DMS53 (cell line): ENCODE data around the gene DTYMK.

Experiments
- DNase-seq: peaks from one replicate; lab custom pipeline; 2025; lab: John Stamatoyannopoulos, UW

The DTYMK gene

DNA sequence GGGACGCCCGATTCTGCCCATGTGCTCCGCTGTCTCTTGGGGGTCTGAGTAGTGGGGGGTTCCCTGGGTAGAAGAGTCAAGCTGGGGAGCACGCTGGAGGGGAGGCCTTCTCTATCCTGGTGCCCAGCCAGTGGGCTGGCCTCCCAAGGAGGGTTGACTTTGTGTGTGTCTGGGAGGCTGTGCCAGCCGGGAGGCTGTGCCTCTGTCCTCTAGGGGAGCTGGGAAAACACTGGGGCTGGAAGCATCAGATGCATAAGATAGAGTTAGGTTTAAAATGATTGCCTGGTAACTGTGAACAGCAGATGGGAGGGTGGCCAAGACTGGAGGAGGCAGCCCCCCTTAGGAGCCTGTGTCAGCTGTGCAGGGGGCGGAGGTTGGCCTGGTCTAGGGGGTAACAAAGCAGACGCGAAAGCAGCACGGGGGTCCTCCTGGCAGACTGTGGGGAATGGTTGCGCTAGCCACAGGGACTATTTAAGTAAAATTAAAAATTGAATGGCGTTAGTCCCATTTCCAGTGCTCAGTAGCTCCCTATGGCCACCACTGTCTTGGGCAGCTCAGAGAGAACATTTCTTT lies 16.5 kb upstream of the DTYMK start:
- peak; percentile 48 for DNase-seq

DNA sequence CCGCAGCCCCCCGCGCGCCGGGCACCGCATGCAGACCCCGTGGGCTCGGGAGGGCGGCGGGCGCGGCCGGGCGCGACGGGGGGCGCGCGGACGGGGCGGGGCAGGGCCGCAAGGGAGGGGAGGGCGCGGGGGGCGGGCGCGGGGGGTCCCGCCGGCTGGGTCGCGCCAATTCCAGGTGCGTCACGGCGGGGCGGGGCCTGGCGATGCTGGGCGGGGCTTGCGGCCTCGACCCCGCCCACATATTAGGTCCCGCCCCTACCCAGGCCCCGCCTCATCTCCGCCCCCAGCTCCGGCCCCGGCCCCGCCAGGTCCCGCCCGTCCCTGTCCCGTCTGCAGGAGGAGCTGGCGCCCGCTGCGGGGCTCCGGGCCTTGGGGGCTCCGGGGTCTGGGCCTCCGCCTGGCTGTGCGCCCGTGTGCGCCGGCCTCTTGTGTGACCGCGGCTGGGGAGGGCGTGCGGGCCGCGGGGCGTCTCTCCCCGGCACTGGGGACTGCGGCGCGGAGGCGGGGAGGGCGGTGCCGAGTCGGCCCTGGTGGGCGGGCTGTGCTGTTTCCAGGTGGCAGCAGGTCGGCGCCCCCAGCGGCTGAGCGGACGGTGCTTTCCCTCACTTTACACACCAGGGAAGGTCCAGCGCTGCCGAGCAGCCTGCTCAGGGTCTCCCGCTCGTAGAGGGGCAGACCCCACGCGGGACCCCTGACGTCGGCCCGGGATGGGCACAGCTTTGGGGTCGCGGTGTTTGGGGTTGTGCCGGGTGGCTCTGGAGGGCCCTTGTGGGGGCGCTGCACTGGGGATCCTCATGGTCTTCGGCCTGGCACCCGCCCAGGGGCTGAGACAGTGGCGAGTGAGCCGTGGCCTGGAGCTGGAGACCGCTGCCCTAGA lies 15.8 kb upstream of the DTYMK start:
- peak; percentile 89 for DNase-seq

DNA sequence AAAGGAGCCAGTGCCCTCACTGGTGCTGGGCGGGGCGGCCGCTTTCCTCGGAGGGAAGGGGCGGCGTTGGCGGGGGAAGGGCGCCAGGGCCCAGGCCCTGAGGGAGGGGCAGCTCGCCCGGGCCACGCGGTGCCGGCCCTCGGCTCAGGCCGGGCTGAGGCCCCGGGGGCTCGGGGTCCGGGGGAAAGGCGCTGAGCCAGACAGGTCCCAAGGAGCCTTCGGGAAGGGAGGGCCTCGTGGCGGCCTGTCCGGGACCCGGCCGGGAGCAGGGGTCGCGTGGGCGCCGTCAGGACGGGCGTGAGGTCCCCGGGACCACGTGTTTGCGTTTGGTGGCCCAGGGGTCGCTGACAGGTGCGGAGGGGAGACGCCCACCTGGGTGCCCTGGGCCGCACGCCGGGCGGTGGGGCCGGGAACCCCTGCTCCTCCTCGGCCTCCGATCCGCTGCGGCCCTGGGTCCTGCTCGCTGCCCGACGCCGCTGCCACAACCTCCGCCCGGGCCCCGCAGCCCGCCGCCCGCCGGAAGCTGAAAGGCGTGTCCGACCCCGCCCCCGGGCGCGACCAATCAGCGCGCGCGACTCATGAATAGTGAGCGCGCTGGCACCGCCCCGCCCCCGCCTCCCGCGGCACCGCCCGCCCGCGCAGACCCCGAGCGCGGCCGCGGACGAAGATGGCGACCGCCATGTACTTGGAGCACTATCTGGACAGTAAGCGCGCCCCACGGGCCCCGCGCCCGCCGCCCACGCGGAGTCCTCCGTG lies 15.0 kb upstream of the DTYMK start, which contains the start of gene ING5:
Gene ING5, plus strand, starts transcription at position 641 of the 756 bp plus-strand sequence. Its CDS starts 27 bp downstream, at position 668.
- DNase-seq: peak; percentile 95

DNA sequence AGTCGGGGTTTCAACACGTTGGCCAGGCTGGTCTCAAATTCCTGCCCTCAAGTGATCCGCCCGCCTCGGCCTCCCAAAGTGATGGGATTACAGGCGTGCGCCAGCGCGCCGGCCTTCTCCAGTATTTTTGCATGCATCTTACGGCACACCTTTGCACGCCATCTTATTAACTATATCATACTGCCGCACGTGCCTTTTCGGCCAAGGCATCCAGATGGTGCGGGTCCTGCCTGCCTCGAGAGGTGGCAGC lies 14.5 kb upstream of the DTYMK start:
- peak; percentile 96 for DNase-seq

DNA sequence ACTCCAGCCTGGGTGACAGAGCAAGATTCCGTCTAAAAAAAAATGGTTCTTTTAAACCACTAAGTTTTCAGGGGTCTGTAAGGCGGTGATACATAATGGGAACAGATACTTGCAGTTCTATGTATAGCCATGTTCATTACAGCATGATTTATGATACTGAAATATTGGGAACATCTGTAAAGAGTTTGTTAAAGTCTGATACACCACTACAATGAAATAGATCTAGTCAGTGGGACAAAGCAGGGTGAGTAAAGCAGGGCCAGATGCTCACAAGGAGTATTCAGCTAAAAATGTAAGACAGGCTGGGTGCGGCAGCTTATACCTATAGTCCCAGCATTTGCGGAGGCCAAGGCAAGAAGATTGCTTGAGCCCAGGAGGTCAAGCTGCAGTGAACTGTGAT lies 9.0 kb upstream of the DTYMK start:
- DNase-seq: no peak

DNA sequence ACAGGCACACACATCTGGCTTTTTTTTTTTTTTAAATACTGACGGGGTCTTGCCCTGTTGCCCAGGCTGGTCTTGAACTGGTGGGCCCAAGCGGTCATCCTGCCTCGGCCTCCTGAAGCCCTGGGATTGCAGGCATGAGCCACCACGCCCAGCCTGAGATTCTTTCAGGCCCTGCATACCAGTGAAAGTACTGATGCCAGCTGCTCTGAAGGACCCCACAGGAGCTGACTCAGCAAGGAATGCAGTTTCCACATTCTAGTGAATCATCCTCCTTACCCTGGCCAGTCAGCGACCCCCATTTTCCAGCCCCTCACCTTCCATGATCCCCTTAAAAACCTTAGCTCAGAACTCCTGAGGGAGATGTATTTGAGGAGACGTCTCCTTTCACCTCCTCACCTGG lies 5.8 kb upstream of the DTYMK start:
- DNase-seq: no peak

DNA sequence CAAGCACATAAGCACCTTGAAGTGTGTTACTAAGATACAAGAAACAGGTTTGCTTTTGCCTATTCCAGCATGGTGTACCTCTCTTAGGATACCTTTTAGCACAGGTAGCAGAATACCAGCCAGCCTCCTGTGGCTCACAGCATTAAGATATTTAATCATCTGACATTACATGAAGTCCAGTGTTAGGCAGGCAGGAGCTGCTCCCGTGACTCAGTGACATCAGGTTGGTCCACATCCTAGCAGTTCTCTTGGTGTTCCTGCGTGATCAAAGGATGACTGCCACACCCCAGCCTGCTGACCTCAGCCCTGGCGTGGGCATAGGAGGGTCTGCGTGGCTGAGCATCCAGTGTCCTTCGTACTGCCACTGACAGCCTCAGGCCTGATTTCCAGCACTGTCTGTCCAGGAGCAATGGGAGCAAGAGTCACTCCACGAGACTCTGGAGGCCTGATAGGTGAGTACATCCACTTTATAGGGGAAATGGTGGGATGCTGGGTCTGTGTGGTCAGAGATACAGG lies 3.6 kb upstream of the DTYMK start:
- no peak for DNase-seq

DNA sequence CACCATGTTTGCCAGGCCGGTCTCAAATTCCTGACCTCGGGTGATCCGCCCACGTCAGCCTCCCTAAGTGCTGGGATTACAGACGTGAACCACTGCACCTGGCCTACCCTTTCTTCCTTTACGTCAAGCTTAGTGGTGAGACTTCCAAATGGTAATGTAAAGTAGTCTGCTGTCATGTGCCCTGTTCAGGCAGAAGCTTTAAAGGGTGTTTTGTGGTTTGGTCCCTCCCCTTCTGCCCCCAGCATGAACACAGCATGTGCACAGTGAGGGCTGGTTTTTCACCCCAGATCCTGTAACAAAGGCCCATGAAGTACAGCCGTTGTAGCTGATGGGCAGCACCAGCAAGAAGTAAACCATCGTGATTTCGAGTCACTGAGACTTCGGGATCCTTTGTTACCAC lies 2.7 kb upstream of the DTYMK start:
- no peak for DNase-seq

DNA sequence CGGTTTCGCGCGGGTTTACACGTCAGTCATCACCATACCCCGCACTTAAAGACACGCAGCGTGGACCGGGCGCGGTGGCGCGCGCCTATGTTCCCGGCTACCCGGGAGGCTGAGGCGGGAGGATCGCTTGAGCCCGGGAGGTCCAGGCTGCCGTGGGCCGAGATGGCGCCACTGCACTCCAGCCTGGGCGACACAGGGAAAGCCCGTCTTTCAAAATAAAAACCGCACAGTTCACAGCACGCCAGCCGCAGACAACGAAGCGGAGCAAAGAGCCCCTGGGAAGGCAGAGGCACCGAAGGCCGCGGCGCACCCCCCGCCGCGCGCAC lies 328 bp downstream of the DTYMK start:
- no peak for DNase-seq

DNA sequence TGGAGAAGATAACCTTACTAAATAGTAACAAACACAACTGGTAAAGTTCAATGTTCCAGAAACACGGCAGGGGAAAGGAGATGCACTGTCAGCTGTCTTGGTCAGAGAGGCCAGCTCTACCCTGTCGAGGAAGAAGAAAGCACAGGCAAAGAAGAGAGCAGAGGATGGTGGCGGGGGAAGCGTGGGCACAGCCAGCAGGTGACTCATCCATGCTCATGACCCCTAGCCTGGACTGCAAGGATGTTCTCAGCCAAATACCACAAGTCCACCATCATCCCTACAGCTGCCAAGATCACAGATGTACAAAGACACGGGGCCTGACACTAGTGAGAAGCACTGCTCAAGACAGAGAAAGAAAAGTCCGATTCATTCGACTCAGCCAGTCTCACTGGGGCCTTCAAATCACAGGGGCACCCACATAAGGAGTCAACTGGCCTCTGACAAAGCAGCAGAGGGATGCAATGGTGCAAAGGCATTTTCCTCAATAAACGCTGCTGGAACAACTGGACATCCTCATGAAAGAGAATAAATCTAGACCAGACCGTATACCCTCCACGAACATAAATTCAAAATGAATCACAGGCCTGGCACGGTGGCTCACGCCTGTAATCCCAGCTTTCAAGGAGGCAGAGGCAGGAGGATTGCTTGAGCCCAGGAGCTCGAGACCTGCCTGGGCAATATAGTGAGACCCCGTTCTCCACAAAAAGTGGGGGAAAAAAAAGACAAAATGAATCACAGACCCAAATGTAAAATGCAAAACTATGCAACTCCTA lies 5.6 kb downstream of the DTYMK start:
- DNase-seq: no peak

DNA sequence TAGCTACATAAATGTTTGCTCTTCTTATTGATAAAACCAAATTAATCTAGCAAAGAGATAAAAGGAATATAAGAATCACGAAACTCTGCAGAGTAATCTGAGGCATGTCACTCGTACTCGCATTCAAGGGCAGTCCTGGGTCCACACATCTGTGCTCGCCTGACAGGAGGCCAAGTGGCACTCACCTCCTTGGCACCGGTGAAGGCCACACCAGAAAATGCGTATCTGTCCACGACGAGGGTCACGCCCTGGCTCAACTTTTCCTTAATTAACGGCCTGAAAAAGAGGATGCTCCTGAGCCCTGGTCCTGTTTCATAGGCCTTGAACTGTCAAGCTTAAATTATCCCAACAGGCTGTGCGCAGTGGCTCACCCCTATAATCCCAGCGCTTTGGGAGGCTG lies 6.6 kb downstream of the DTYMK start:
- DNase-seq: no peak

DNA sequence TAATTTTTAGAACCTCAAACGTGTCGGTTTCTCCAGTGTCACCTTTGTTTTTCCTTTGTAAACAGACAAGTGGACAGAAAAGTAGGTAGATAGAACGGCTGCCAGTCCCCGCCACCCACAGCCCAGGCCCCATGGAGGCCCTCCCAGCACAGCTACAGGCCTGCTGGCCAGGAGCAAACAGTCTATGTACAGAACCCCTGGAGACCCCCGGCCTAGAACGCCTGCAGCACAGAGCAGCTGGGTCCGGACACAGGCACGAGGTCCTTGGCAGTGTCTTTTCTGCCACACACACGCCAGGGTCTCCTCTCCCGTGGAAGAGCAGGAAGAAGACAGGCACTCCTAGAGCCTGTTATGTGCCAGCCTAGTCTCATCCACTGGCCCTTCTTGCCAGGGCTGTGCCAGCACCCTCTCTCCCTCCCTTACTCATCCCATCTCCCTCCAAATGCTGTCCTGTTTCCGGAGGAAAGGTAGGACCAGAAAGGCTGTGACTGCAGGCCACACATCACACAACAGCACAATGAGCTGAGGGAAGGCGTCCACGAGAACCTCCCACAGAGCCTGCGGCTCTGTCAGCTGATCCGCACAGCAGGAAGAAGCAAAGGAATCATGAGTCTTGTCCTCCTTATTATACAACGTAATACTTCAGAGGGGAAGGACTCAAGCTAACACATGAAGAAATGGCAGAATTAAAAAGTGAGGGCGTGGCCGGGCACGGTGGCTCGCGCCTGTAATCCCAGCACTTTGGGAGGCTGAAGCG lies 7.7 kb downstream of the DTYMK start:
- DNase-seq: no peak

DNA sequence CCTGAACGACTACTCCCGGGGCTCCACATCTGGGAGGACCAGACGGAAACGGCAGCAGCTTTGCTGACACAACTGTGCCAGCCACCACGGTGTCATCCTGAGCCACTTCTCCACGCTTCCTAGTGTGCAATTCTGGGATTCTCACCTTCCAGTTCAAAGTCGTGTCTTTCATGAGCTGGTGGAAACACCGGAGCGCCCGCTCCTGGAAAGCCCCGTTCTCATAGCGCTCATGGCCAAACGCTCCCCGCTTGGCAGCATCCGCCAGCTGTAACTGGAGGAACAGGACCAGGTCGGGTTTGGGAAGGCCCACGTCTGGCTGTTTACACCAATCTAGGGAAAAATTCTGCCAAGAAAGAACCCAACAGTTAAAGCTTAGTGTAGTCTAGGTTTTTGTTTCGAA lies 8.3 kb downstream of the DTYMK start:
- DNase-seq: no peak

DNA sequence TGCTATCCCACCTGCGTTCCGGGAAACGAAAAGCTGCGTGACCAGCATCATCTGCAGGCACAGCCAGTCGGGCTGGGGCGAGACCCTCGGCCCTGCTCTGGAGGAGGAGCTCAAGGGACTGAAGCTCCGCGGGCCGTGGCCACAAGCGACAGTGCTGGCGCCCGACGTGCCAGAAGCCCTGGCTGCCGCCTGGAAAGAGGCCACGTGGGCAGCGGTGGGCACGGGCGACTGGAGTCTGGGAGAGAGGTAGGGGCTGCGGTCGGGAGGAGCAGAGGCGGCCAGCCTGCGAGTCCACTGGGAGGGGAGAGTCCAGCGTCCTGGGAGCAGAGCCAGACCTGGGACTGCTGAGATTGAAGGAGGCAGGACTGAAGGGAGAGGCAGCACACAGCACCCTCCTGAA lies 9.2 kb downstream of the DTYMK start:
- DNase-seq: no peak

DNA sequence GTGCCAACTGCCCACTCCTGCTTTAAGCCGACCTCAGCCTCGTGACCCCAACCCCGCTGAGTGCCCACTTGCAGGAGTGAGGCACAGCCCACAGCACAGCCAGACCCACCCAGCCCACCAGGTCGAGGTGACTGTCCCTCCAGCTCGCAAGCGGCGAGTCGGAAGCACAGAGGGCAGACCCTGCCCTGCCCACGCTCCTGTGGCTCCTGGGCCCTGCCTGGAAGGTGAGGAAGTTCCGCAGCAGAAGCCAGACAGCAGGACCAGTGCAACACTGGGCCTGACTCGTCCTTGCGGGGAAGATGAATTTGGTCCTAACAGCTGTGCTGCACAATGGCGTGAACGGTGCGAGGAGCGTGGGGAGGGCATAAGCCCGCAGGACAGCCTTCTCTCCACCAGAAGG lies 9.9 kb downstream of the DTYMK start:
- DNase-seq: no peak

DNA sequence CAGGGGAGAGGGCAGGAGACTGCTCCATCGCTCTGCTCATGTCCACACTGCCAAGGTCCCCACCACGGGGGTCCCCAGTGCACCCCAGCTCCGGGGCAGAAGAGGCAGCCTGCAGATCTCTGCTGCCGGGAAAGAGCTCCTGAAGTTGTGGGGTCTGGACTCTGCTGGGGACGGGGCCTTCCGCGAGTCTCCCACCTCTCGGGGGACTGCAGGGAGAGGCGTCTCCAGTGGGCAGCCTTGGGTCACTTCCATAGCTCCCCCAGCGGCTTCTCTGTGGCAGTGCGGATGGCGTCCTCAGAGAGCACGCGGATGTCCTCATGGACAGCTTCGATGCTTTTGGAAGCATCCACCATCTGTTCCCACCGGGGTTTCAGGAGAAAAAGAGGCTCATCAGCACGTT lies 10.7 kb downstream of the DTYMK start:
- no peak for DNase-seq

DNA sequence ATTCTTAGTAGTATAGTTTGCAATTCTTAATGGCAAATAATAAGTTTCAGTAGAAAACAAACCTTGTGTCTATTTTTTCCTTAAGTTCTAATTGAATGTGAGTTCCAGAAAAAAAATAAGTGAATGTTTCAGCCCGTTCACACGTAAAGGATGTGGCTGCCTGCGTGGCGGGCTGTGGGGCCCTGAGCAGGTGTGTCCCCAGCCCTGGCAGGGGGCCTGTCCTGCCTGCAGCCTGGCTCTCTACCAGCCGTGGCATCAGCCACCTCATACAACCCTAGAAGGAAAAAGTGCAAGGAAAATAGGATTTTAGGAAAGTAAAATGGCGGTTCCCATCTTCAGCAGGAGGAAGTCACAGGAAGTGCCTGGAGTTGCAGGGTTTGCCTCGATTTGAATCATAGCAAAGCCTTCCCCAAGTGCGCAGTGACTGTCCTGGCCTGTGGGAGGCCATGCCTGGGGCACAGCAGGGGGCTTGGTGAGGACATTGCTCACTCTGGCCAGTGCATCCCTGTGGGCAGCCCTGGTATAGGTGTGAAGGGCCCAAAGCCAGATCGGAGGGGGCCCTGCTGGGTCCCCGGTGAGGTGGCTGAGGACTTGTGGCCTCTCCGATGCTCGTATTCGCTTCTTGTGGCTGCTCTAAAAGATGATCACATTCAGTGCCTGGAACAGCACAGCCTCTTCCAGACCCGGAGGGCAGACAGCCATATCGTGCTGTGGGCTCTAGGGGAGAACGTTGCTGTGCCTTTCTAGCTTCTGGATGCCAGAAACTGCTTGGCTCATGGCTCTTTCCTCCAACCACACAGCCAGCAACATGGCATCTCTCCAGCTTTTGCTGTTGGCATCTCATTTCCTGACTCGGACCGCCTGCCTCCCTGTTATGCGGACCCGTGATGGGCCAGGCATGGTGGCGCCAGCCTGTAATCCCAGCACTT lies 12.6 kb downstream of the DTYMK start:
- DNase-seq: peak; percentile 25

DNA sequence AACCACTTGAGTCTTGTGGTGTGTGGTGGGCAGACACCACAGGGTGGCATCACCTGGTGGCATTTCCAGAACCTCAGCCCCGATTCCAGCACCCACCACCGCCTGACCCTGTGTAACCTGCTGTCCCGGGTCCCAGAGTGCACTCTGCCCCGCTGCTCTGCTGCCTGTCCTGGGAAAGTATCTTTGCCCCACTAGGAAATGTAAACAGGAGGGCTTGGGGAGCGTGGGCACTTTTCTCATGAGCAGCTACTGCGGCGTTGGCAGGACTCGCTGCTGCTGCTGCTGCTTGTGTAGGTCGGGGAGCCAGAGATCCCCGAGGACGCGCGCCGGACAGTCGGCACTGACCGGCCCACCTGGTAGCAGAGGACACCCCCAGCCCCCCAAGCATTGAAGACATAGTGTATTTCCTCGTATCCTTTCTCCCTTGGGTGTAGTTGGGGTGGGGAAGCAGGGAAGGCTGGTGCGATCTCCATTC lies 13.4 kb downstream of the DTYMK start:
- no peak for DNase-seq

DNA sequence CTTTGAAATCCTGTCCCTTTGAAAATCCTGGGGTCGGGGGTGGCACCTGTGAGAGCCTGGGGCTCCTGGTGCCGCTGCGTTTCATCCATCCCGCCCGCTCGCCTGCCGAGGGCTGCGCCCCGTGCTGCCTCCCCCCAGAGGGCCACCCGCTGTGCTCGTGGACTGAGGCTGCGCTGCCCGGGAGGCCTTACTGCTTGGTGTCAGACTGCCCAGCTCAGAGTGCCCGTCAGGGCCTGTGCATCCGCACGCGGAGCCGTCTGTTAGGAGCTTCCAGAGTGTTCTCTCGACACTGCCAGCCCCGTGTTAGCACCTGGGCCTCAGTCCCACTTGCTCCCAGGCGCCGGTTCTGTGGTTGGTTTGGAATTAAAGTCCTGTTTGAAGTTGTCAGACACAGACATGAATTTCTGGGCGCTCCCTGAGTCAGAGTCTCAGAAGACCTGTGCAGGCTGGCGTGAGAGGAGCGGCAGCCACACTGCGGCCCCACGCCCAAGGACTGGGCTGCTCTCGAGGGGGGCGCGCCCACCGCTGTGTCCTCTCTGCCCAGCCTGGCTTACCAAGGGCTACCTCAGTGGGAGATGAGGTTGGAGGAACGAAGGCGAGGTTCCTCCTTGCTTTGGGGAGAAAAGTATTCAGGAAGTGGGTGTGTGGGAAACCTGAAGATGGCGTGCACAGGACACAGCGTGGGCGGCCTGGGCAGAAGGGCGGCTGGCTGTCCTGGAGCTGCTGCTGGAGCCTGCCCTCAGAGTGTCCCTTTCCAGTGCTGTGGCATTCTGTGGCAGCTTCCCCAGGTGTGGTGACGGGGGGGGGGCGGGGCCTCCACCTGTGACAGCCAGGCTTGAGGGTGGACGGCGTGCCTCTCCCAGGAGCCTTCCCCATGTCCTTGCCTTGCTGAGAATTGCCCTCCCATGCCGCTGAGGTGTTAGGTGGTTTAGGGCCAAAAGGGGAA lies 14.1 kb downstream of the DTYMK start:
- no peak for DNase-seq
